ENCODE data around the gene PDCD2. TPM values are rescaled to one million over a fixed set of nuclear protein-coding genes. Genes with fewer than 3 reads are reported as not detected.

The PDCD2 gene
- total and polyA plus RNA-seq, 9 of the 15 experiments (the other 6 are each of a cell fraction or from before 2014, with no cell fraction given): 67.3 to 430 (median 318) TPM

GRCh38 chr6:170554013-170554795, 30.2 kb downstream of the PDCD2 start, which contains the start of gene TBP (continued):
- TF ChIP-seq HMBOX1 (IDR thresholded peaks at IDR 0.05): no peak
- no peak for TF ChIP-seq NCOA2 (IDR thresholded peaks at IDR 0.05; ENCODE audit: partially characterized antibody in 2 of 2)
- 0 out of 2 replicates have a peak, but pooled peaks have one; percentile 51 for TF ChIP-seq ZFP91 (CRISPR knock-in tag; IDR thresholded peaks at IDR 0.05)
- TF ChIP-seq RBM25 (IDR thresholded peaks at IDR 0.05; ENCODE audit: low read depth, low read length, severe bottlenecking): peak; percentile 32
- peak; percentile 83 for TF ChIP-seq POLR2AphosphoS5 (IDR thresholded peaks at IDR 0.05; ENCODE audit: control insufficient read depth, insufficient read depth, low read depth, low read length)
- TF ChIP-seq BRCA1 (IDR thresholded peaks at IDR 0.05): no peak
- TF ChIP-seq BRCA1 (CRISPR knock-in tag; IDR thresholded peaks at IDR 0.05): no peak
- TF ChIP-seq CTCFL (IDR thresholded peaks at IDR 0.05; ENCODE audit: borderline replicate concordance, insufficient read depth, low read depth, low read length, poor library complexity, severe bottlenecking): peak; percentile 87
- no peak for TF ChIP-seq HDGF (IDR thresholded peaks at IDR 0.05)
- TF ChIP-seq PRPF4 (IDR thresholded peaks at IDR 0.05; ENCODE audit: insufficient read depth, low read depth, low read length, poor library complexity, severe bottlenecking): no peak
- TF ChIP-seq ATF6 (CRISPR knock-in tag; IDR thresholded peaks at IDR 0.05): no peak; the same call in 1 of the 2 replicates
- peak in 2 of 3 experiments; percentile 64 to 96; a peak in 4 of 6 replicates for TF ChIP-seq ZBTB11 (CRISPR knock-in tag; IDR thresholded peaks at IDR 0.05)
- TF ChIP-seq RBM39 (optimal IDR thresholded peaks at IDR 0.05; ENCODE audit: low read depth, low read length): no peak
- TF ChIP-seq CBX2 (IDR thresholded peaks at IDR 0.05; ENCODE audit: insufficient read depth, low read length, poor library complexity, severe bottlenecking): no peak

Measured in K562 (cell line).